ENCODE results near the gene TMEM203. TPM values are rescaled to one million over a fixed set of nuclear protein-coding genes. Genes with fewer than 3 reads are reported as not detected.

The TMEM203 gene
- total and polyA plus RNA-seq, 2 of the 4 experiments (the other 2 are of a cell fraction) = 18.8 to 40.6 TPM

DNA sequence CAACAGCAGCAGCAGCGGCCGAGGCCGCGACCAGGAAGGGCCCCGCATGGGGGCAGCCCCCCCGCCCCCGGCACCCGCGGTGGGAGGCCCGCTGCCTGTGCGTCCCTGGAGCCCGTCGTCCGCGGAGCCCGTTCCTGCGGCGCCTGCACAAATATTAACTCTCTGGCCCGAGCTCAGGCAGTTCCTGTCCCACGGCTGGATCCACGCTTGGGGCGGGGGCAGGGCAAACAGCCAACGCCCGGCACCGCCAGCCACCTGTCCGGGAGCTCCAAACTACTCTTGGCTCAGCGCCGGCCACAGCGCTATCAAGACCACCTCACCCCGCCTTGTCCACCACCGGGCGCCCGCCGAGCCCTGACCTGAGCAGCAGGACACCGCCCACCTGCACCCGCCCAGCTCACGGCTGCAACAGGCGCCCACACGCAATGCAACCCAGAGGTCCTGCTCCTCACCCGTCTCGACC lies 35.5 kb downstream of the TMEM203 start, which contains the start of gene LRRC26:
Gene LRRC26, minus strand, starts transcription at position 156 of the 463 bp plus-strand sequence. Its CDS starts 108 bp downstream, at position 48.
- H3K27ac ChIP-seq (ENCODE audit: insufficient read depth, low read length) = no peak within 1 kb of the TSS
- no peaks in the 10 kb centered on the region for H3K9me3 ChIP-seq (ENCODE audit: control insufficient read depth, insufficient read depth, low read length)
- no peak within 1 kb of the TSS for H2BK20ac ChIP-seq (ENCODE audit: low read depth, low read length)
- H2AK9ac ChIP-seq (replicated peaks; ENCODE audit: low read depth, low read length, poor library complexity) = peak within 1 kb of the TSS; percentile 13
- in situ Hi-C loops (cut with MboI; ENCODE audit: low sequenced_read_pairs) = no loop called here
- no peak within 1 kb of the TSS for H2BK5ac ChIP-seq (ENCODE audit: low read depth, low read length, poor library complexity, severe bottlenecking)
- no peak within 1 kb of the TSS for H4K8ac ChIP-seq (ENCODE audit: low read depth in 2 of 2, low read length in 2 of 2)
- H3K9me1 ChIP-seq (ENCODE audit: insufficient read depth, low read length) = no peaks in the 10 kb centered on the region
- no peak within 1 kb of the TSS for H3K14ac ChIP-seq (replicated peaks; ENCODE audit: low read depth, low read length)
- WGBS, 2 experiments (ENCODE audit: extremely low coverage in 2 of 2, insufficient read length in 1 of 2) = 6% methylated on average over 29 of the region's 41 CpGs; no CpG with 5 or more reads in 1 of the 2 experiments
- ATAC-seq (ENCODE audit: low read depth) = no peak
- H3K18ac ChIP-seq (ENCODE audit: low read depth, low read length) = no peak within 1 kb of the TSS
- BruUV-seq (replicated peaks) = no TSS peak
- H3K4ac ChIP-seq (ENCODE audit: low read depth, low read length) = no peak within 1 kb of the TSS
- CTCF ChIA-PET = no interaction called here
- H3K36me3 ChIP-seq (ENCODE audit: control insufficient read depth, insufficient read depth, low read length) = no peaks in the 10 kb centered on the region
- H2AK5ac ChIP-seq (ENCODE audit: low read depth, low read length) = no peak within 1 kb of the TSS
- H3K79me1 ChIP-seq (ENCODE audit: low read depth in 1 of 2, low read length in 2 of 2) = no peaks in the 10 kb centered on the region
- H2BK120ac ChIP-seq (ENCODE audit: low read depth, low read length) = no peak within 1 kb of the TSS
- dilution Hi-C loops (cut with HindIII; ENCODE audit: low sequenced_read_pairs, unreplicated experiment) = no loop called here
- H3K56ac ChIP-seq (ENCODE audit: extremely low read depth, insufficient read depth, low read length) = no peak within 1 kb of the TSS
- peak within 1 kb of the TSS; percentile 40 for H3K4me2 ChIP-seq (ENCODE audit: low read depth, low read length)
- H4K91ac ChIP-seq (ENCODE audit: insufficient read depth, low read depth, low read length) = no peak within 1 kb of the TSS
- no peak within 1 kb of the TSS for H3K9ac ChIP-seq (ENCODE audit: low read depth, low read length)
- intact Hi-C loops (cut with micrococcal nuclease) = no loop called here
- peaks cover 4% of the 10 kb centered on the region; the same call in 1 of the 2 replicates for H3K4me1 ChIP-seq (ENCODE audit: control insufficient read depth, insufficient read depth, low read length)
- H3K27me3 ChIP-seq (ENCODE audit: control insufficient read depth, insufficient read depth, low read length) = peaks cover 69% of the 10 kb centered on the region
- DNase-seq = no peak
- POLR2A ChIA-PET (ENCODE audit: unreplicated experiment) = no interaction called here
- H4K5ac ChIP-seq (ENCODE audit: low read depth, low read length) = no peak within 1 kb of the TSS
- no peak within 1 kb of the TSS for H2BK15ac ChIP-seq (ENCODE audit: low read depth, low read length)
- H4K20me1 ChIP-seq (ENCODE audit: insufficient read depth, low read length) = no peaks in the 10 kb centered on the region
- H3K4me3 ChIP-seq (ENCODE audit: insufficient read depth, low read depth, low read length) = 0 out of 2 replicates have a peak within 1 kb of the TSS, but pooled peaks have one; percentile 7
- TF ChIP-seq SMC3 (IDR thresholded peaks at IDR 0.05; ENCODE audit: low read depth, low read length) (no peak), NFE2L2 (IDR thresholded peaks at IDR 0.05; ENCODE audit: low read depth, low read length) (no peak), MXI1 (IDR thresholded peaks at IDR 0.05; ENCODE audit: borderline replicate concordance, low read depth, low read length) (no peak)
- H3K23ac ChIP-seq (ENCODE audit: low read depth, low read length) = no peak within 1 kb of the TSS
- peak within 1 kb of the TSS; percentile 75 for H2AFZ ChIP-seq (replicated peaks; ENCODE audit: low read length, poor library complexity)

Data from IMR-90 (cell line).